Suppressor macrophage treated with lipopolysaccharide for 4 hours (primary cell): ENCODE data around the gene SDR42E1.
"Not testable (repeated sequence)": the region's sequence is repeated elsewhere in the genome, so short reads cannot be mapped to it uniquely, and the experiment has no call there.

Source experiments
- DNase-seq: peaks from one replicate; pipeline ENCODE4 v3.0.0-alpha.2; 2020

The SDR42E1 gene

GRCh38 chr16:82002831-82003230 lies 8.4 kb downstream of the SDR42E1 start:
- DNase-seq: no peak

- DNase-seq: no peak
Measured at GRCh38 chr16:81997738-81998137, 13.5 kb downstream of the SDR42E1 start.

DNA sequence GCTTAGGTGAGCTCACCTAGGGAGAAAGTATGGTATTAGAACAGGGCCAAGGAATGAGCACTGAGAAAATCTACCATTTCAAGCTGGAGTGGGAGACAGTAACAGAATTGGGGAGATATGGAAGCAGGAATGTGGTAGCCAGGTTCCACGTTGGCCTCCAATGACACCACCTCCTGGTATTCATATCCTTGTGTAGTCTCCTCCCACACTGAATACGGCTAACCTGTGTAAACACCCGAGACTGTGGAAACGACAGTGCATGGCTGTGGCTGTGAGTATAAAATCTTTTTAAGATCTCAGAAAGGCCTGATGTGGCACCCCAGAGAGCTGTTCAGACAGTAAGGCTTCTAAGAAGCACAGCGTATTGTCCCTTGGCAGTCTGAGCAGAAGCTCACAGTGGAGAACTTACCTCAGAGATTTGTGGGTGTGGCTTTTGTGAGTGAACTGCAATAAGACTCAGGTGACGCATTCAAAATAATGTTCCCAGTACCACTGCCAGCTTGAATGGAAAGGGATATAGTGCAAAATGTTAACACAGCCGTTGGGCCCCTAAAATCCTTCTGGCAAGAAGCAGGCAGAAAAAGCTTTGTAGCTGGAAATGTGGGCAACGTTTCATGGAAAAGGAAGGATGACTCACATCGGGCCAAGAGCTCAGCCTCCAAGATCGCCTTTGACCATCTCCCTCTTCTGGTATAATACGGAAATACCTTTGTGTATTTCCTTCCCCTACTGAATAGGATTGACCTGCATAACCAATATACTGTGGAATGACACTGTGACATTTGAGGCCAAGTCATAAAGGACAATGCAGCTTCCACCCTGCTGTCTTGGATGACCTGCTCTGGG lies 14.4 kb downstream of the SDR42E1 start:
- DNase-seq: peak; percentile 7

DNA sequence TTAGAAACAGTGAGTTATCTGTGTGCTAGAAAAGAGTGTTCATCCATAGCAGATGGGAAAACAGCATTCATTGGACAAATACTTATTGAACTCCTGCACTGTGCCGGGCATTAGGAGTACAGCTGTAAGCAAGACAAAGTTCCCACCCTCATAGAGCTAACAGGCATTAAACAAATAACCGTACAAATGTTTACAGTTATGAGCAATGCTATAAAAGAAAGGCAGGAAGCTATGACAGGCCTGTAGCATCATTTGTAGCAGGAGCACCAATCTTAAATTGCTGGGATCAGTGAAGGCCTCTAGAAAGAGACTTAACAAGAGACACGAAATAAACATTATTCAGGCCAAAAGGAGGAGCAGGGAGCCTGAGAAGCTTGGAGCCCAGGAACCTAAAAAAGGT lies 15.6 kb downstream of the SDR42E1 start:
- no peak for DNase-seq

DNA sequence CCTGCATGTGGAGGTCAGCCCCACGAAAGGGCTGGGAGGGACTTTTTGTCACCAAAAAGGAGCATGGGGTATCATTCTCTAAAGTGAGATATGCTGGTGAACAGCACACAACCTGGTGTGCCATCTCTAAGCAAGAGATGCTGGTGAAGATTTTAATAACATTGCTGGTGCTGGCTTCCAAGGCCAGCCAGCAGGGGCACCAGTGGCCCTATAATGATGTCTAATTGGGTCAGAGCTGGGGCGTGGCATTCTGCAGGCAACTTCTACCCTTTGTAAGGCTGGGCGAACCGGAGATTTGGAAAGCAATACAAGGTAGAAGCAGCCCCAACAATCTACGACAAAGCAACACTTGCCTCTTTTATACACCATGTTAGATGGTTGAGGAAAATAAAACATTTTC lies 16.8 kb downstream of the SDR42E1 start:
- no peak for DNase-seq

DNA sequence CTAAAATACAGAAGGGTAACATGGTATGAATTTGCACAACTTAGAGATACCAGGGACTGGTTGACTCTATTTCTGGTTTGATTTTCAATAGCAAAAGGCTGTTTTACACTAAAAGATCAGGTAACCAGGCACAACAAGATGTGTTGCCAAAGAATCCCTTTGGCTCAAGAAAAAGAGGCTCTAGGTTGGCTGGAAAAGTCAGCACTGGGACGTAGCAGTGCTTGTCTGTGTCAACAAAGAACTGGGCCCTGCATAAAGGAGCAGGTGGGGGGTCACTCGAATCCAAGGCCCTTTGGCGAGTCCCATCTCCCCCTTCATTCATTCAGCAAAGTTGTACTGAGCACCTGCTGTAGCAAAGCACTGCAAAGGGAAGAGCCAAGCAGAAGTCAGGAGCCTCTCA lies 18.4 kb downstream of the SDR42E1 start:
- DNase-seq: no peak

DNA sequence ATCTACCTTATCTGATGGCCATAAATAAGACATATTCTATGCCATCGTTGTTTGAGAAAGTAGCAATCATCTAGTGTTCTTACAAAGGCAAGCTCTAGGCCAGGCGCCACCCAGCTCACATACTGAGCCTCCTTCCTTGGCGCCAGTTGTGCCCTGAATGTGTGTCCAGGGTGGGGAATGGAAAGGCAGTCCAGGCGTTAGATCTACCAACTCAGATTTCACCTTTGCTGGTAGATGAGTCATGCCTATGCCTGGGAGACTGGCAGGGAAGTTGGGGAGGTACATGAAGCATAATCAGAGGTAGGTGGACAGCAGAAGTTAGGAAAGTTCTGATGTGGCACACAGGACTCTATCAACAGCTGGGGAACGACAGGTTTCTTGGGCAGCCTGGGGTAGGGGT lies 23.6 kb downstream of the SDR42E1 start:
- no peak for DNase-seq

- DNase-seq: no peak
Measured at GRCh38 chr16:81987121-81987520, 24.1 kb downstream of the SDR42E1 start.

GRCh38 chr16:81977335-81977942 lies 33.8 kb downstream of the SDR42E1 start:
- not testable (repeated sequence) for DNase-seq

DNA sequence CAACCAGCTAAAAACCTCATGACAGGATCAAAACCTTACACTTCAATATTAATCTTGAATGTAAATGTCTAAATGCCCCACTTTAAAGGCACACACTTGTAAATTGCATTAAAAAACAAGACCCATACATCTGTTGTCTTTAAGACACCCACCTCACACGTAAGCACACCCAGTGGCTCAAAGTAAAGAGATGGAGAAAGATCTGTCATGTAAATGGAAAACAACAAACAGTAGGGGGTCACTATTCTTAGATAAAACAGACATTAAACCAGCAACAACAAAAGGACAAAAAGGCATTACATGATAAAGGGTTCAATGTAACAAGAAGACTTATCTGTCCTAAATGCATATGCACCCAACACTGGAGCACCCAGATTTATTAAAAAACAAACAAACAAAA lies 35.6 kb downstream of the SDR42E1 start:
- DNase-seq: no peak

GRCh38 chr16:81973737-81974136 lies 37.5 kb downstream of the SDR42E1 start:
- DNase-seq: no peak

DNA sequence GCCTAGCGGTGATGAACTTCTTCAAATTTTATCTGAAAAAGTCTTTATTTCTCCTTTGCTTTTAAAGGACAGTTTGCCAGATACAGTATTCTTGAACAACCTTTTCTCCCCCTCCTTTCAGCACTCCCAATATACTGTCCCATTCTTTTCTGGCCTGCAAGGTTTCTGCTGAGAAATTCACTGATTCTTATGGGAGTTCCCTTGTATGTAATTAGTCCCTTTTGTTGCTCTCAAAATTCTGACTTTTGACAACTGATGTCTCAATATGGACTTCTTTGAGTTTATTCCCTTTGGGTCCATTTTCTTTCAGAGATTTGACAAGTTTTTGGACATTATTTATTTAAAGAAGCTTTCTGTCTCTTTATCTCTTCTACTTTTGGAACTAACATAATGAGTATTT lies 39.4 kb downstream of the SDR42E1 start:
- no peak for DNase-seq

GRCh38 chr16:81967358-81967757 lies 43.9 kb downstream of the SDR42E1 start:
- peak; percentile 3 for DNase-seq

GRCh38 chr16:81964808-81965207 lies 46.5 kb downstream of the SDR42E1 start:
- DNase-seq: no peak

GRCh38 chr16:81956213-81956948 lies 54.9 kb downstream of the SDR42E1 start:
- peak; percentile 75 for DNase-seq

DNA sequence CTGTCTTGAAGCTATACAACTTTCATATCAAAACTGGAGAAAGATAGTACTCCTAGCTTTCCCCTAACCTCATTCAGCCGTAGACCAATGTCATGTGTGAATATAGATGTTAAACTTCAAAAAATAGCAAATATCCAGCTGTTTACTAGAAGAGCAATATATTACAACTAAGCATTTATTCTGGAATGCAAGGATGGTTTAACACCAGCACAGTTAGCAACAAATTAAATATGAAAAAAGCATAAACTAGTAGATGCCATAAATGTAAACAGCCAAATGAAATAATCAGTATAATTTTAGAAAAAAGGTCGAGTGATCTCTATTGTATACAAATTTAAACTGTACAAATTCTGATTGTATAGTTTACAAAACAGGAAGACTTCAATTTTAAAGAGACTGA lies 59.7 kb downstream of the SDR42E1 start:
- no peak for DNase-seq

- DNase-seq: no peak
Measured at GRCh38 chr16:81946206-81946605, 65.1 kb downstream of the SDR42E1 start.

- DNase-seq: no peak
Measured at GRCh38 chr16:81945665-81946064, 65.6 kb downstream of the SDR42E1 start.

- no peak for DNase-seq
Measured at GRCh38 chr16:81942007-81942601, 69.2 kb downstream of the SDR42E1 start.

DNA sequence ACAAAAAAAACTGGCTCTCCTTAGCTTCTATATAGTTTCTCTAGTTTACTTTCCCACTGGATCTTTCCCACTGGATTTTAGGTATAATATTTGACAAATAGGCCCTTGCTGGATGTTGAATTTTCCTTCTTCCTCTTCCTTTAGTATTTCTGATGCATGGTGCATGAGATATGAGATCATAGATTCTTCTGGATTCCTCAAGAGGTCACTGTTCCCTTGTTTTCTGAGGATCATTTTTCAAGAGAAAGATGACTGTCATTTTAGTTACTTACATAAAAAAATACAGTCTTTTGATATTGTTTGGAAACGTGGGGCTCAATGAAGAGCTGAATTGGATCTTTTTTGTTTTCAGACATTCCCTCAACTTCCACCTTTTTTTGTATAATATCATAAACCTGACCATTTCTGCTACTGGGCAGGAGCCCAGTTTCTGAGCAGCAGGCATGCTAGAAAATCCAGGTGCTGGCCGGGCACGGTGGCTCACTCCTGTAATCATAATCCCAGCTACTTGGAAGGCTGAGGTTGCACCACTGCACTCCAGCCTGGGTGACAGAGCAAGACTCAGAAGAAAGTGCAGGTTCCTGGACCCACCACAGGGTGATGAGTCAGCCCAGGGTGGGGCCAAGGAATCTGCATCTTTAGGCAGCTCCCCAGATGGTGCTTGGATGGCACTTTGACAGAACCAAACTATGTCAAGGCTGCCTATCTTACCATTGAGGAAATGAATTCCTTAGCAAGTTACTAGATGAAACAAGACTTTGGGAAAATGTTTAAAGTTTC lies 70.3 kb downstream of the SDR42E1 start:
- peak; percentile 47 for DNase-seq

GRCh38 chr16:81939164-81940056 lies 71.9 kb downstream of the SDR42E1 start:
- no peak for DNase-seq
